Common myeloid progenitor, CD34-positive (primary cell): ENCODE measurements around the gene ATP11A.
A peak's percentile ranks its signal among the peaks of the same experiment; 100 is the strongest.

ENCODE experiments used
- CTCF ChIA-PET: fragments of 350-600 bp; sonication (Branson Sonifier 250); formaldehyde crosslinking; loops from one replicate; lab custom pipeline; 2021; ENCODE audit warnings: antibody characterized with exemption; lab: Charles Lee
- POLR2A ChIA-PET: fragments of 350-600 bp; sonication (Branson Sonifier 250); formaldehyde crosslinking; loops from one replicate; lab custom pipeline; 2021; ENCODE audit warnings: antibody characterized with exemption; lab: Charles Lee
- DNase-seq, 3 donors: peaks; one replicate each; pipeline versions ENCODE4 v3.0.0 to v3.0.0-alpha.2; 2013
- H3K27ac ChIP-seq, 2 experiments: 1 replicate in 1 of 2; 2 replicates in 1 of 2; pipeline ENCODE4 v1.7.0; 2013; ENCODE audit warnings: inconsistent platforms in 2 of 2, low read length in 2 of 2, mild to moderate bottlenecking in 2 of 2, low read depth in 1 of 2, moderate library complexity in 1 of 2; ENCODE audit not compliant: severe bottlenecking in 2 of 2, insufficient read depth in 1 of 2, poor library complexity in 1 of 2
- H3K27me3 ChIP-seq, 5 experiments: replicated peaks in 2 of 5; 1 replicate in 3 of 5; 2 replicates in 2 of 5; pipeline versions ENCODE4 v1.6.1 to v1.7.0; 2013; ENCODE audit warnings: low read length in 4 of 5, mild to moderate bottlenecking in 2 of 5, moderate library complexity in 2 of 5, inconsistent platforms in 1 of 5; ENCODE audit not compliant: insufficient read depth in 5 of 5, control insufficient read depth in 4 of 5
- H3K36me3 ChIP-seq, 4 experiments: 1 replicate in 2 of 4; 2 replicates in 2 of 4; pipeline versions ENCODE4 v1.6.1 to v1.7.0; 2013; ENCODE audit warnings: low read length in 3 of 4, control low read depth in 1 of 4, mild to moderate bottlenecking in 1 of 4; ENCODE audit not compliant: control insufficient read depth in 4 of 4, insufficient read depth in 4 of 4
- H3K4me1 ChIP-seq, 4 experiments: 1 replicate in 3 of 4; 2 replicates in 1 of 4; pipeline versions ENCODE4 v1.6.1 to v1.7.1; 2013; ENCODE audit warnings: low read length in 3 of 4, mild to moderate bottlenecking in 3 of 4, control low read depth in 1 of 4, inconsistent platforms in 1 of 4, moderate library complexity in 1 of 4; ENCODE audit not compliant: control insufficient read depth in 4 of 4, insufficient read depth in 4 of 4; ENCODE audit errors: control extremely low read depth in 1 of 4
- H3K4me3 ChIP-seq, 7 experiments: 1 replicate in 4 of 7; 2 replicates in 3 of 7; pipeline versions ENCODE4 v1.5.1 to v1.7.0; 2013; ENCODE audit warnings: mild to moderate bottlenecking in 7 of 7, low read length in 6 of 7, moderate library complexity in 6 of 7, inconsistent platforms in 2 of 7, low read depth in 2 of 7, control low read depth in 1 of 7; ENCODE audit not compliant: insufficient read depth in 4 of 7, control insufficient read depth in 1 of 7; ENCODE audit errors: extremely low read depth in 1 of 7
- H3K9me3 ChIP-seq, 5 experiments: 1 replicate in 4 of 5; 2 replicates in 1 of 5; pipeline versions ENCODE4 v1.6.1 to v1.7.1; 2013; ENCODE audit warnings: low read length in 4 of 5, mild to moderate bottlenecking in 2 of 5, inconsistent platforms in 1 of 5, low read depth in 1 of 5, moderate library complexity in 1 of 5; ENCODE audit not compliant: control insufficient read depth in 4 of 5, insufficient read depth in 2 of 5; ENCODE audit errors: control extremely low read depth in 1 of 5
- WGBS: methylation state at CpG from one replicate; pipeline ENCODE4 v1.1.5; 2013; ENCODE audit not compliant: insufficient coverage; 5-methylcytosine and 5-hydroxymethylcytosine counted together

Gene ATP11A

GRCh38 chr13:112766336-112766735, 76.5 kb downstream of the ATP11A start:
- Histone ChIP-seq H3K36me3 (no peaks in the 10 kb centered on the region), H3K27me3 (no peaks in the 10 kb centered on the region), H3K27ac (no peak overlapping the region), H3K9me3 (no peaks in the 10 kb centered on the region), H3K4me3 (no peak overlapping the region), H3K4me1 (peaks cover 0 to 12% (median 10%) of the 10 kb centered on the region in 4 experiments)
- CTCF ChIA-PET: no interaction called here
- no peak for DNase-seq
- POLR2A ChIA-PET: no interaction called here
- 0% methylated on average over 2 of the region's 6 CpGs for whole genome bisulfite sequencing

- H3K4me3 ChIP-seq: no peak overlapping the region
- DNase-seq: peak in 1 of 3 donors; percentile 20
- no peak overlapping the region for H3K27ac ChIP-seq
- CTCF ChIA-PET: no interaction called here
- H3K27me3 ChIP-seq: no peaks in the 10 kb centered on the region
- peaks cover 0 to 12% (median 10%) of the 10 kb centered on the region in 4 experiments for H3K4me1 ChIP-seq
- H3K9me3 ChIP-seq: no peaks in the 10 kb centered on the region
- no peaks in the 10 kb centered on the region for H3K36me3 ChIP-seq
- 79% methylated on average over 27 of the region's 34 CpGs for WGBS
- POLR2A ChIA-PET: no interaction called here
Observed at GRCh38 chr13:112767506-112768471, 78.0 kb downstream of the ATP11A start.

- Histone ChIP-seq H3K27me3 (no peaks in the 10 kb centered on the region), H3K9me3 (no peaks in the 10 kb centered on the region), H3K36me3 (no peaks in the 10 kb centered on the region), H3K27ac (no peak overlapping the region), H3K4me3 (no peak overlapping the region), H3K4me1 (peaks cover 0 to 12% (median 10%) of the 10 kb centered on the region in 4 experiments)
- ChIA-PET POLR2A (no interaction called here), CTCF (no interaction called here)
- WGBS: 99% methylated on average over 16 of the region's 25 CpGs
- no peak for DNase-seq
Observed at GRCh38 chr13:112768795-112769481, 79.1 kb downstream of the ATP11A start.

GRCh38 chr13:112769615-112770014, 79.8 kb downstream of the ATP11A start:
- H3K27me3 ChIP-seq: no peaks in the 10 kb centered on the region
- peaks cover 0 to 12% (median 10%) of the 10 kb centered on the region in 4 experiments for H3K4me1 ChIP-seq
- 97% methylated on average over 18 of the region's 18 CpGs for WGBS
- no peak overlapping the region for H3K27ac ChIP-seq
- CTCF ChIA-PET: no interaction called here
- POLR2A ChIA-PET: no interaction called here
- no peaks in the 10 kb centered on the region for H3K9me3 ChIP-seq
- DNase-seq: no peak
- H3K36me3 ChIP-seq: peaks cover 0 to 3% (median 0%) of the 10 kb centered on the region in 4 experiments
- H3K4me3 ChIP-seq: no peak overlapping the region

GRCh38 chr13:112770504-112770903, 80.7 kb downstream of the ATP11A start:
- Histone ChIP-seq H3K27me3 (no peaks in the 10 kb centered on the region), H3K27ac (no peak overlapping the region), H3K4me3 (no peak overlapping the region), H3K4me1 (peaks cover 0 to 12% (median 10%) of the 10 kb centered on the region in 4 experiments), H3K9me3 (no peaks in the 10 kb centered on the region), H3K36me3 (peaks cover 0 to 4% (median 0%) of the 10 kb centered on the region in 4 experiments)
- 90% methylated on average over 23 of the region's 26 CpGs for WGBS
- no peak for DNase-seq
- ChIA-PET CTCF (no interaction called here), POLR2A (no interaction called here)

GRCh38 chr13:112771139-112771876, 81.5 kb downstream of the ATP11A start:
- ChIA-PET POLR2A (no interaction called here), CTCF (no interaction called here)
- H3K9me3 ChIP-seq: no peaks in the 10 kb centered on the region
- H3K27ac ChIP-seq: no peak overlapping the region
- H3K4me1 ChIP-seq: peaks cover 0 to 12% (median 10%) of the 10 kb centered on the region in 4 experiments
- H3K4me3 ChIP-seq: no peak overlapping the region
- H3K36me3 ChIP-seq: peaks cover 0 to 4% (median 0%) of the 10 kb centered on the region in 4 experiments
- no peaks in the 10 kb centered on the region for H3K27me3 ChIP-seq
- WGBS: 99% methylated on average over 14 of the region's 20 CpGs
- no peak for DNase-seq
